ENCODE data around the gene AIDA. TPM values are rescaled to one million over a fixed set of nuclear protein-coding genes. Genes with fewer than 3 reads are reported as not detected.
A peak's percentile ranks its signal among the peaks of the same experiment; 100 is the strongest.

Gene AIDA
- total and polyA plus RNA-seq, 4 experiments from 2014 or later, result 35.2 to 64.5 (median 49.0) TPM

DNA sequence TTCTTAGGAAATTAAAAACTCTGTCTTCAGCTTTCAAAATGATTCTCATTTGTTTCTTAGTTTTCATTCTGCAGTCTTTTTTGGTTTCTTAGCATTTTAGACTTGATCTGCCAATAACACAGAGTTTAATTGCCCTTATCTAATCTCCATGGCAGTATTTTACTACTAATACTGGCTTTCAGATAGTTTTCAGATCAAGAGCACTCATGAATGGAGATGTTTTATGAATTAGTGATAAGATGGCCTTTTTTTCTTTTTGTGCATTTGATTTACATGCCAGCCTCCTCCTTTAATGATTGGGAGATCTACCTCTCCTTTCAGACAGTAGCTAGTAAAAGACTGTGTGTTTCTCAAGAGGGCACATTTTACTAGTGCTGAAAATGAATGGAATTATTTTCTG is 88.8 kb downstream of the AIDA start:
- no peak overlapping the region for H3K27ac Mint-ChIP-seq
- peaks cover 49 to 68% of the 10 kb centered on the region in 2 donors for H3K36me3 Mint-ChIP-seq

DNA sequence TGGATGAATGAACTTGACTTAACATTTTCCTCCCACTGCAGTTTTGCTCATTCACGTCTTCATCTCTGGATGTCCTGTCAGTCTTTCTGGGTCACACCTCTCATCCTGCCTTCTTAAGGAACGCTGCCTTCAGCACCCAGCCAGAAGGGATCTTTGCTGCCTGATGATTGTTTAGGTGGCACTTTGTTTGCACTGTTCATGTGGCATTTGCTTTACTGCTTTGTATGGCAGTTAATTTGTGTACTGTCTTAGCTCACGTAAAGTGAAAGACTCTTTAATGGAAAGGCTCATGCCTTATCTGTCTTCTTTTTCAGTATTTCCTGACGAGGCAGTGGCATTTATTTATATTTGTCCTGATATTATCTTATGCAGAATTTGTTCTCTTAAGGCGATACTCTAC is 89.5 kb downstream of the AIDA start:
- Mint-ChIP-seq H3K36me3 (peaks cover 42 to 62% of the 10 kb centered on the region in 2 donors), H3K27ac (peak overlapping the region in 1 of 7 donors; percentile 84), H3K4me1 (peaks cover 17 to 31% (median 24%) of the 10 kb centered on the region in 4 donors), H3K27me3 (no peaks in the 10 kb centered on the region), H3K9me3 (no peaks in the 10 kb centered on the region), H3K4me3 (no peak overlapping the region)
- no peak for DNase-seq
- H3K36me3 ChIP-seq (ENCODE audit: insufficient read depth, low read length), result peaks cover 23% of the 10 kb centered on the region
- POLR2A ChIA-PET (ENCODE audit: partially characterized antibody), result no interaction called here
- H3K4me3 ChIP-seq (ENCODE audit: low read length in 2 of 2), result no peak overlapping the region
- intact Hi-C loops (cut with micrococcal nuclease), result no loop called here
- H3K4me1 ChIP-seq (ENCODE audit: insufficient read depth, low read length), result peaks cover 16% of the 10 kb centered on the region
- CTCF ChIA-PET (ENCODE audit: partially characterized antibody), result interaction anchor here (1.3 to 3.5 kb wide), 2 partner anchors 12 to 31 kb away, joined by 3 to 17 read pairs; no protein-coding TSS in a partner anchor
- no peak overlapping the region for H3K27ac ChIP-seq (ENCODE audit: low read depth, low read length)
- H3K9me3 ChIP-seq (ENCODE audit: control insufficient read depth in 1 of 2, low read length in 2 of 2), result no peaks in the 10 kb centered on the region
- H3K27me3 ChIP-seq (ENCODE audit: insufficient read depth, low read length), result no peaks in the 10 kb centered on the region

More for the DNA sequence above, 88.8 kb downstream of the AIDA start:
- H3K36me3 ChIP-seq (ENCODE audit: insufficient read depth, low read length), result peaks cover 30% of the 10 kb centered on the region
- H3K4me3 ChIP-seq (ENCODE audit: low read length in 2 of 2), result no peak overlapping the region
- ChIA-PET POLR2A (ENCODE audit: partially characterized antibody) (no interaction called here), CTCF (ENCODE audit: partially characterized antibody) (interaction anchor here (1.1 to 3.5 kb wide), 3 partner anchors 11 to 158 kb away, joined by 3 to 17 read pairs (median 3); no protein-coding TSS in a partner anchor)
- no peak overlapping the region for H3K4me3 Mint-ChIP-seq
- H3K4me1 ChIP-seq (ENCODE audit: insufficient read depth, low read length), result peaks cover 16% of the 10 kb centered on the region
- H3K27me3 Mint-ChIP-seq, result no peaks in the 10 kb centered on the region
- peaks cover 17 to 30% (median 24%) of the 10 kb centered on the region in 4 donors for H3K4me1 Mint-ChIP-seq
- intact Hi-C loops (cut with micrococcal nuclease), result no loop called here
- no peak overlapping the region for H3K27ac ChIP-seq (ENCODE audit: low read depth, low read length)
- no peaks in the 10 kb centered on the region for H3K9me3 Mint-ChIP-seq
- no peaks in the 10 kb centered on the region for H3K9me3 ChIP-seq (ENCODE audit: control insufficient read depth in 1 of 2, low read length in 2 of 2)
- DNase-seq, result no peak
- H3K27me3 ChIP-seq (ENCODE audit: insufficient read depth, low read length), result no peaks in the 10 kb centered on the region

DNA sequence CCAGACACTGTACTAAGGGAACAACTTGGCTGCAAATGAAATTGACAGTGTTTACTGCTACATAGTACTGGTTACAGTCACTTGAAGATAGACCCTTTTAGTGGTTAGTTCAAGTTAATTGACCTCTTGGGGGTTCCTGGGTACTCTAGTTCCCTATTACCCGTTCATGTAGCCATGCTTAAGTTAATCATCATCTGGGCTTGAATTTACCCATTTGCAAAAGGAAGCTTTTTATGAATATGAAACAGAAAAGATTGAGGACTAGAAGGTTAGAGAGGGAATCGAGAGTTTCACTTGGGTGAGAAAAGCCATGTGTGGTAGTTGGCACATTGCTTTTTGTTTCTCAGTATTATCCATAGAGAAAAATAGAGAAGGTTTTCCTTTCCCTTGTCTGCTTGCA is 91.7 kb downstream of the AIDA start:
- Histone ChIP-seq H3K27ac (ENCODE audit: low read depth, low read length) (no peak overlapping the region), H3K36me3 (ENCODE audit: insufficient read depth, low read length) (peaks cover 4% of the 10 kb centered on the region), H3K27me3 (ENCODE audit: insufficient read depth, low read length) (no peaks in the 10 kb centered on the region), H3K4me3 (ENCODE audit: low read length in 2 of 2) (no peak overlapping the region), H3K4me1 (ENCODE audit: insufficient read depth, low read length) (peaks cover 22% of the 10 kb centered on the region), H3K9me3 (ENCODE audit: control insufficient read depth in 1 of 2, low read length in 2 of 2) (no peaks in the 10 kb centered on the region)
- Mint-ChIP-seq H3K36me3 (peaks cover 25 to 46% of the 10 kb centered on the region in 2 donors), H3K4me3 (peak overlapping the region in 1 of 8 donors; percentile 91), H3K9me3 (no peaks in the 10 kb centered on the region), H3K27ac (peak overlapping the region in 2 of 7 donors; percentile 5 to 95), H3K4me1 (peaks cover 22 to 41% (median 30%) of the 10 kb centered on the region in 4 donors), H3K27me3 (peaks cover 0 to 9% of the 10 kb centered on the region in 2 donors)
- no peak for DNase-seq
- intact Hi-C loops (cut with micrococcal nuclease), result no loop called here
- POLR2A ChIA-PET (ENCODE audit: partially characterized antibody), result interaction anchor here (1.3 to 5.2 kb wide), 3 partner anchors 24 to 93 kb away, joined by 3 to 22 read pairs (median 20); partner anchors contain the start of genes AIDA, BROX and TAF1A
- CTCF ChIA-PET (ENCODE audit: partially characterized antibody), result interaction anchor here (4.0 kb wide), 1 partner anchor 13 kb away, joined by 32 read pairs; no protein-coding TSS in a partner anchor

DNA sequence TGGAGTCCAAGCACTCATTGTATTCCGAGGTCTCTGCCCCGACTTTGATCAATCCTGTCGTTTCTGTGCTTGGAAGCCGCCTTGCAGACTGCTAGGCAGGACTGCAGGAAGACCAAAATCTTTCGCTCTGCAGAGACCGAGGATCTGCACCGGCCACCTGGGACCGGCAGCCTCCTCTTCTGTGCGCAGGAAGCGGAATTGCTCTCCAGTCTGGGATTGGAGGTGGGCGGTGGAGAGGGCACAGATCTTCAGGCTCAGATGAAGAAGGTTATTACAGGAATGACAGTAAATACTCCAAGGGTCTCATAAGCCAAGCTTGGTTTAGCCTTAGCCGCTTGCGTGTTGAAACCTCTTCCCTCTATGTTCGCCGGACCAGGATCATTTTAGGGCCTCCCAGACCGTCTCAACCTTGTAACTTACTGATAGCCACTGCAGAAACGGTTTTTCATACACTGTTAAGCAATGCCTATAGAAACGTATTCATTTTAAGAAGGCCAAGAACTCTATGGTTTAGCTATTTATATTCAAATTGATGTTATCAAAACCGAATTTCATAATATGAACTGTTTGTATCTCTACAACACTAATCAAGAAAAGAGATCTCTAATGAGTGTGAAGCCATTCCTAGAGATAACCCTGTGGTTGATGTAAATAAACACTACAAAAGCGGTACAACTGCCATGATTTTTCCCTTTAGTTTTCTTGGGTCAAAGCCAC is 93.3 kb downstream of the AIDA start:
- no peaks in the 10 kb centered on the region for H3K9me3 Mint-ChIP-seq
- Histone ChIP-seq H3K27me3 (ENCODE audit: insufficient read depth, low read length) (no peaks in the 10 kb centered on the region), H3K36me3 (ENCODE audit: insufficient read depth, low read length) (no peaks in the 10 kb centered on the region), H3K4me1 (ENCODE audit: insufficient read depth, low read length) (peaks cover 22% of the 10 kb centered on the region), H3K27ac (ENCODE audit: low read depth, low read length) (peak overlapping the region; percentile 69), H3K9me3 (ENCODE audit: control insufficient read depth in 1 of 2, low read length in 2 of 2) (no peaks in the 10 kb centered on the region), H3K4me3 (ENCODE audit: low read length in 2 of 2) (peak overlapping the region; percentile 49 to 68)
- peaks cover 20 to 35% of the 10 kb centered on the region in 2 donors for H3K36me3 Mint-ChIP-seq
- H3K4me3 Mint-ChIP-seq, result peak overlapping the region; percentile 86 to 91 (median 88)
- peaks cover 22 to 41% (median 30%) of the 10 kb centered on the region in 4 donors for H3K4me1 Mint-ChIP-seq
- peaks cover 8 to 19% of the 10 kb centered on the region in 2 donors for H3K27me3 Mint-ChIP-seq
- peak in 2 of 5 donors; percentile 2 to 41 for DNase-seq
- CTCF ChIA-PET (ENCODE audit: partially characterized antibody), result interaction anchor here (4.0 kb wide), 1 partner anchor 15 kb away, joined by 32 read pairs; no protein-coding TSS in a partner anchor
- POLR2A ChIA-PET (ENCODE audit: partially characterized antibody), result interaction anchor here (0.7 to 5.2 kb wide), 5 partner anchors 15 to 153 kb away, joined by 3 to 23 read pairs (median 20); partner anchors contain the start of genes AIDA, BROX and TAF1A
- intact Hi-C loops (cut with micrococcal nuclease), result loop anchor here (1.0 to 10.0 kb wide), 4 partner anchors 15 to 1563 kb away; partner anchors contain the start of genes DEGS1 and DUSP10
- peak overlapping the region; percentile 59 to 95 (median 86) for H3K27ac Mint-ChIP-seq

Other genes starting within 250 kb of the AIDA start
- gene HHIPL2, start 164.4 kb downstream of the AIDA start, total RNA-seq, result under 1 TPM; 0.26 to 0.75 TPM
- gene HHIPL2, start 164.4 kb downstream of the AIDA start, polyA plus RNA-seq, result not detected
- 10 to 100 TPM; 16.4 to 17.8 TPM for gene TAF1A, start 122.6 kb downstream of the AIDA start, total RNA-seq
- gene TAF1A, start 122.6 kb downstream of the AIDA start, polyA plus RNA-seq, result 1 to 10 TPM; 3.1 to 5.7 TPM
- 100 to 1,000 TPM; 120 to 124 TPM for gene MIA3, start 94.4 kb downstream of the AIDA start, total RNA-seq
- 10 to 100 TPM; 42.0 to 74.3 TPM for gene MIA3, start 94.4 kb downstream of the AIDA start, polyA plus RNA-seq
- gene BROX, start 73 bp upstream of the AIDA start, total RNA-seq, result 10 to 100 TPM; 64.6 to 68.3 TPM
- gene BROX, start 73 bp upstream of the AIDA start, polyA plus RNA-seq, result 10 to 100 TPM; 15.6 to 18.5 TPM
- gene FAM177B, start 24.7 kb upstream of the AIDA start, total RNA-seq, result under 1 TPM; 0.30 to 0.79 TPM
- gene FAM177B, start 24.7 kb upstream of the AIDA start, polyA plus RNA-seq, result under 1 TPM in 1 of 2 donors, not detected in 1; 0.30 TPM
- gene DISP1, start 102.5 kb upstream of the AIDA start, total RNA-seq, result 1 to 10 TPM; 3.9 to 4.2 TPM
- 1 to 10 TPM; 1.9 to 3.0 TPM for gene DISP1, start 102.5 kb upstream of the AIDA start, polyA plus RNA-seq